Measurements from ENCODE around the gene CCDC28B. TPM values are rescaled to one million over a fixed set of nuclear protein-coding genes. Genes with fewer than 3 reads are reported as not detected.

The CCDC28B gene
- 18.3 and 20.1 TPM in 2 replicates for total RNA-seq

GRCh38 chr1:32200226-32201010, at the start of gene CCDC28B:
Gene CCDC28B (plus strand): TSS chr1:32200595. CDS start chr1:32201936, 1,341 bp downstream.

DNA sequence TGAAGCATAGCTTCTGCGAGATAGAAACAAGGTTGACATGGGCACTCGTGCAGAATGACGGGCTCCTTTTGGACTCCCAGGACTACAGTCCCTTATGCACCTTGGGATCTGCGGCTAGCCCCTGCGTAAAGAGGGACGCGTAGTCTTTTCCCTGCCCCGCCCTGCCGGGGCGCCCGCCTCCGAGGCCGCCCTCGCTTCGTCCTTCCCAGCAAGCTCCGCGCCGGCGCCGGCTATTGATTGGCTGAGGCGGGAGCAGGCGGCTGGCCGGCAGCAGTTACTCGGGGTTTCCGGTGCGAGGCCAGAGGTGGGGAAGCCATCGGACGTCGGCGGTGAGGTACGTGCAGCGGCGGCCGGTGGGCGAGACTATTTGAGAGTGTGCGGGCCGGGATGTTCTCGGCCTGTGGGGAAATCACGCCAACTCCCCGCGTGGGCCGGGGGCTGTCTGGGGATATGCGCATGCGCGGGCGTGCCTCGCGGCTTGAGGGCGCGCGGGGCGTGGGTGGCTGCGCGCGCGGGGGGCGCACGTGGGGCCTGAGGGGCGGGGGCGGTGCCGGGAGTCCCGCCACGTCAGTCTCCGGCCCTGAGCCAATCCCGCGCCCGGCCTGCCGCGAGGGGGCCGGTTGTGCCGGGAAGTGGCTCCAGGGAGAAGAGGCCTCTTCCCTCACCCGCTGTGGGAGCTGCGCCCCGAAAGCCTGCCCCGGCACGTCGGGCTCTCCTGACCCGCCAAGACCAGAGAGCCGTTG, 20.8 kb upstream of the CCDC28B start, which contains the start of gene TXLNA:
TXLNA (plus strand) TSS at position 233 of the 743 bp plus-strand sequence. CDS start 671 bp downstream, outside the sequence.

GRCh38 chr1:32205401-32206370, 5.3 kb downstream of the CCDC28B start, which contains the start of gene IQCC:
Gene IQCC (plus strand): TSS chr1:32205671. CDS start chr1:32205682, 11 bp downstream.

GRCh38 chr1:32208891-32209328, 8.5 kb downstream of the CCDC28B start, which contains the start of gene DCDC2B:
Gene DCDC2B (plus strand): TSS chr1:32209089. CDS start chr1:32209094, 5 bp downstream.

DNA sequence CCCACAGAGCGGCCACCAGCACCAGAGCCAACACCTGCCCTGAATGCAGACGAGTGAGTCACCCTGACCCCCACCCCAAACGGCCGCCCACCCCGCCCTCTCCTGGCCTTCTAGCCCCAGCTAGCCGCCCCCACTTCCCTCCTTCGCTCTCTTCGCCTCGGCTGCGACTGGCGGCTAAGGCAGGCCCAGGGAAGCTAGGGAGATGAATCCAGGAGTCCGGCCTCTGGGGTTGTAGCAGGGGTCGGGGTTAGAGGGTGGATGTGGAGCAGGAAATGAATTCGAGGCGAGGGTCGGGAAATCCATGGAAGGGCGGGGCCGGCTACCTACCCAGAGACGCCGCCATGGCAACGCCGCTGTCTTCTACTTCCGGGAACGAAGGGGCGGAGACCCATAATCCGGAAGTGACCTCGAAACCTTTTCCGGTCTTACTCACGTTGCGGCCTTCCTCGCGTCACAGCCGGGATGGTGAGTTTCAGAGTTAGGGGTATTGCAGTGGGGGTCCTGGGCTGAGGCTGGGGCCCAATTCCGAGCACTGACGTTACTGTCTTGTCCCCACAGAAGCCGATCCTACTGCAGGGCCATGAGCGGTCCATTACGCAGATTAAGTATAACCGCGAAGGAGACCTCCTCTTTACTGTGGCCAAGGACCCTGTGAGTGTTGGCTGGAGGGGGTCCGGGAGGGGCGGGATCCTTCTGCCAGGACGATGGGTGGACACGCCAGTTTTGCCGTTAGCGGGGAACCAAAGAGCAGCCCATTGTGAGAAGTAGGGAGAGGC, 21.8 kb downstream of the CCDC28B start, which contains the start of the genes EIF3I and TMEM234:
EIF3I (plus strand) TSS at position 428 of the 776 bp plus-strand sequence; CDS start at position 463, 35 bp downstream.
TMEM234 (minus strand) TSS at position 374 of the 776 bp plus-strand sequence; CDS start at position 343, 31 bp downstream.

GRCh38 chr1:32246888-32247273, 46.5 kb downstream of the CCDC28B start, which contains the start of gene FAM167B:
Gene FAM167B (plus strand): TSS chr1:32247222. CDS start chr1:32247422, 200 bp downstream.

GRCh38 chr1:32250893-32251716, 50.7 kb downstream of the CCDC28B start, which contains the start of gene LCK:
Gene LCK (plus strand): TSS chr1:32251265. CDS start chr1:32274330, 23,065 bp downstream.

Other genes with a start within 250 kb of the CCDC28B start
- gene KHDRBS1, start 186.7 kb upstream of the CCDC28B start, total RNA-seq: 53.1 and 68.0 TPM in 2 replicates
- 10.6 and 11.8 TPM in 2 replicates for gene TMEM39B, start 127.7 kb upstream of the CCDC28B start, total RNA-seq
- 28.3 and 32.8 TPM in 2 replicates for gene KPNA6, start 92.5 kb upstream of the CCDC28B start, total RNA-seq
- 69.9 and 73.1 TPM in 2 replicates for gene TXLNA, start 20.9 kb upstream of the CCDC28B start, total RNA-seq
- 1.3 and 1.4 TPM in 2 replicates for gene IQCC, start 5.1 kb downstream of the CCDC28B start, total RNA-seq
- gene DCDC2B, start 8.5 kb downstream of the CCDC28B start, total RNA-seq: not detected in 2 replicates
- gene TMEM234, start 21.8 kb downstream of the CCDC28B start, total RNA-seq: 12.7 and 16.3 TPM in 2 replicates
- 313 and 378 TPM in 2 replicates for gene EIF3I, start 21.8 kb downstream of the CCDC28B start, total RNA-seq
- gene FAM167B, start 46.6 kb downstream of the CCDC28B start, total RNA-seq: 1.7 and 9.8 TPM in 2 replicates
- 0.09 TPM in 1 of 2 replicates, not detected in the other for gene LCK, start 50.7 kb downstream of the CCDC28B start, total RNA-seq
- gene HDAC1, start 91.5 kb downstream of the CCDC28B start, total RNA-seq: 118 and 146 TPM in 2 replicates
- 76.6 and 108 TPM in 2 replicates for gene MARCKSL1, start 135.6 kb downstream of the CCDC28B start, total RNA-seq
- 0.81 and 1.6 TPM in 2 replicates for gene FAM229A, start 161.9 kb downstream of the CCDC28B start, total RNA-seq
- gene TSSK3, start 161.9 kb downstream of the CCDC28B start, total RNA-seq: 0.18 and 0.19 TPM in 2 replicates
- gene BSDC1, start 193.8 kb downstream of the CCDC28B start, total RNA-seq: 41.4 and 55.3 TPM in 2 replicates

Measured in endothelial cell of coronary artery (primary cell).